Natural killer cell (primary cell): Measurements from ENCODE around the gene SLC6A6. TPM values are rescaled to one million over a fixed set of nuclear protein-coding genes. Genes with fewer than 3 reads are reported as not detected.

Experiments used
- ATAC-seq, 3 donors: fragments of 150-1000 bp in 2 of 3; fragments of 200-7000 bp in 1 of 3; cut with Tn5 transposase; 1 replicate in 1 of 3; 2 replicates in 2 of 3; pipeline ENCODE4 v1.10.0; 2021; ENCODE audit warnings: mild to moderate bottlenecking in 2 of 3, moderate library complexity in 2 of 3
- DNase-seq, 2 donors: peaks; one replicate each; pipeline versions ENCODE4 v3.0.0 to v3.0.0-alpha.2; 2013 to 2021; ENCODE audit warnings: mixed read lengths in 1 of 2
- H3K27ac ChIP-seq: one replicate; pipeline ENCODE4 v1.5.1; 2013; ENCODE audit warnings: mild to moderate bottlenecking, low read length
- H3K27me3 ChIP-seq: one replicate; pipeline ENCODE4 v1.6.1; 2013; ENCODE audit warnings: low read length; ENCODE audit not compliant: control insufficient read depth, insufficient read depth
- H3K36me3 ChIP-seq: one replicate; pipeline ENCODE4 v1.6.1; 2013; ENCODE audit warnings: low read length; ENCODE audit not compliant: control insufficient read depth, insufficient read depth
- H3K4me1 ChIP-seq: one replicate; pipeline ENCODE4 v1.6.1; 2013; ENCODE audit warnings: low read length; ENCODE audit not compliant: control insufficient read depth, insufficient read depth
- H3K4me3 ChIP-seq: one replicate; pipeline ENCODE4 v1.5.1; 2013; ENCODE audit warnings: low read length
- H3K9me3 ChIP-seq: one replicate; pipeline ENCODE4 v1.6.1; 2013; ENCODE audit warnings: low read length; ENCODE audit not compliant: control insufficient read depth, insufficient read depth
- H3K27ac Mint-ChIP-seq, 2 donors: one replicate each; pipeline ENCODE4 v1.8.0; 2022; ENCODE audit warnings: mild to moderate bottlenecking in 2 of 2, mixed read lengths in 2 of 2, moderate library complexity in 1 of 2
- H3K27me3 Mint-ChIP-seq, 2 donors: one replicate each; pipeline ENCODE4 v1.8.0; 2022; ENCODE audit warnings: low read depth in 2 of 2, mixed read lengths in 2 of 2
- H3K36me3 Mint-ChIP-seq: one replicate; pipeline ENCODE4 v1.8.0; 2022; ENCODE audit warnings: mixed read lengths
- H3K4me1 Mint-ChIP-seq, 2 donors: one replicate each; pipeline ENCODE4 v1.8.0; 2022; ENCODE audit warnings: mixed read lengths in 2 of 2
- H3K4me3 Mint-ChIP-seq: one replicate; pipeline ENCODE4 v1.8.0; 2022; ENCODE audit warnings: mild to moderate bottlenecking, moderate library complexity, mixed read lengths
- H3K9me3 Mint-ChIP-seq, 2 donors: one replicate each; pipeline ENCODE4 v1.8.0; 2022; ENCODE audit warnings: mixed read lengths in 2 of 2
- WGBS: methylation state at CpG from one replicate; pipeline ENCODE4 v1.1.7; 2013; ENCODE audit warnings: missing lambda C conversion rate; ENCODE audit not compliant: insufficient coverage; 5-methylcytosine and 5-hydroxymethylcytosine counted together
- intact Hi-C: fragments of 100-400 bp; cut with micrococcal nuclease; formaldehyde crosslinking; loops from one replicate; pipeline ENCODE4 v1.14.2; 2022
- total RNA-seq, 4 donors: library from RNA; stranded (reverse); fragments of 120-200 nt in 1 of 4; gene quantifications; one replicate each; pipeline versions ENCODE4 v1.2.3 to v1.2.4, GENCODE V29; 2013 to 2022
- TF ChIP-seq, protein P1 (sequence below): fragments of 200-600 bp; IDR thresholded peaks from one replicate; pipeline ENCODE4 v1.8.0; 2022; ENCODE audit warnings: antibody characterized with exemption

The SLC6A6 gene
- total RNA-seq, 3 donors from 2014 or later (not counting 1 experiment from before 2014, with no cell fraction given): 43.7 to 55.4 (median 50.1) TPM

DNA sequence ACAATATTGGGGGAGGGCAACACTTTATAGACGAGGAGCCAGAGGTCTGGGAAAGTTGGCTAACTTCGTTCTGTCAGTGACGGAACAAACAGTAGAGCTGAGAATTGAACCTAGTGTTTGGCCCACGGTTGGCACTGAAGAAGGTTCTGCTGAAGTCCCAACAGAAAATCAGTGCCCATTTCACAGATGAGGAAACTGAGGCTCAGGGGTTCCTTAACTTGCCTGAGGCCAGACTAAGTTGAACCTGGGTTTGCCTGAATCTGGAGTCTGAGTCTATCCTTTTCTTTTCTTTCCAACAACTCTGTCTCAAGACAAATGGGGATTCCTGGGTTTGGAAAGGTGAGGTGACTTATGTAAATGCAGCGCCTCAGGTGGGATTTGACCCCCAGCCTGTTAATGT, 55.1 kb downstream of the SLC6A6 start:
- ATAC-seq: no peak
- H3K4me1 ChIP-seq: peaks cover 8% of the 10 kb centered on the region
- no peak overlapping the region for H3K27ac ChIP-seq
- Mint-ChIP-seq H3K4me3 (no peak overlapping the region), H3K4me1 (peaks cover 7 to 10% of the 10 kb centered on the region in 2 donors), H3K9me3 (no peaks in the 10 kb centered on the region), H3K36me3 (no peaks in the 10 kb centered on the region), H3K27me3 (no peaks in the 10 kb centered on the region), H3K27ac (no peak overlapping the region)
- no peak for DNase-seq
- H3K36me3 ChIP-seq: no peaks in the 10 kb centered on the region
- no peaks in the 10 kb centered on the region for H3K27me3 ChIP-seq
- WGBS: 98% methylated on average over 5 of the region's 5 CpGs
- no peak overlapping the region for H3K4me3 ChIP-seq
- TF ChIP-seq, protein P1, sequence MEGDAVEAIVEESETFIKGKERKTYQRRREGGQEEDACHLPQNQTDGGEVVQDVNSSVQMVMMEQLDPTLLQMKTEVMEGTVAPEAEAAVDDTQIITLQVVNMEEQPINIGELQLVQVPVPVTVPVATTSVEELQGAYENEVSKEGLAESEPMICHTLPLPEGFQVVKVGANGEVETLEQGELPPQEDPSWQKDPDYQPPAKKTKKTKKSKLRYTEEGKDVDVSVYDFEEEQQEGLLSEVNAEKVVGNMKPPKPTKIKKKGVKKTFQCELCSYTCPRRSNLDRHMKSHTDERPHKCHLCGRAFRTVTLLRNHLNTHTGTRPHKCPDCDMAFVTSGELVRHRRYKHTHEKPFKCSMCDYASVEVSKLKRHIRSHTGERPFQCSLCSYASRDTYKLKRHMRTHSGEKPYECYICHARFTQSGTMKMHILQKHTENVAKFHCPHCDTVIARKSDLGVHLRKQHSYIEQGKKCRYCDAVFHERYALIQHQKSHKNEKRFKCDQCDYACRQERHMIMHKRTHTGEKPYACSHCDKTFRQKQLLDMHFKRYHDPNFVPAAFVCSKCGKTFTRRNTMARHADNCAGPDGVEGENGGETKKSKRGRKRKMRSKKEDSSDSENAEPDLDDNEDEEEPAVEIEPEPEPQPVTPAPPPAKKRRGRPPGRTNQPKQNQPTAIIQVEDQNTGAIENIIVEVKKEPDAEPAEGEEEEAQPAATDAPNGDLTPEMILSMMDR: no peak
- intact Hi-C loops: no loop called here
- no peaks in the 10 kb centered on the region for H3K9me3 ChIP-seq

DNA sequence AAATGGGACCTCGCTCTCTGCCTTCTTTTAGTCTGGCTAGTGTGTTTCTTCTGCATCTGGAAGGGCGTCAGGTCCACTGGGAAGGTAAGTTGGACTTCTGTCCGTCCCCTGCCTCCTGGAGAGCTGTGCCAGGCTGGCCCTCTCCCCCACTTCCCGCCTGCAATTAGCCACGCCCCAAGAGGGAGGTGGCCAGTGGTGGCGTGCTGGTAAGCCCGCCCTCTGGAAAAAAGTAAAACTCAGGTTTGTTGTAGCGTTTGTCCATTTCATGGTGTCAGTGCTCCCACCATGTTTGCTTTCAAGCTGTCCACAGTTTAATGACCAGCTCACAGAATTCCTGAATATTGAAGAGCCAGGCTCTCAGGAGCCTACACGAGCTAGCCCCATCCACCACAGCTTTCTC, 55.6 kb downstream of the SLC6A6 start:
- no peak overlapping the region for H3K4me3 Mint-ChIP-seq

DNA sequence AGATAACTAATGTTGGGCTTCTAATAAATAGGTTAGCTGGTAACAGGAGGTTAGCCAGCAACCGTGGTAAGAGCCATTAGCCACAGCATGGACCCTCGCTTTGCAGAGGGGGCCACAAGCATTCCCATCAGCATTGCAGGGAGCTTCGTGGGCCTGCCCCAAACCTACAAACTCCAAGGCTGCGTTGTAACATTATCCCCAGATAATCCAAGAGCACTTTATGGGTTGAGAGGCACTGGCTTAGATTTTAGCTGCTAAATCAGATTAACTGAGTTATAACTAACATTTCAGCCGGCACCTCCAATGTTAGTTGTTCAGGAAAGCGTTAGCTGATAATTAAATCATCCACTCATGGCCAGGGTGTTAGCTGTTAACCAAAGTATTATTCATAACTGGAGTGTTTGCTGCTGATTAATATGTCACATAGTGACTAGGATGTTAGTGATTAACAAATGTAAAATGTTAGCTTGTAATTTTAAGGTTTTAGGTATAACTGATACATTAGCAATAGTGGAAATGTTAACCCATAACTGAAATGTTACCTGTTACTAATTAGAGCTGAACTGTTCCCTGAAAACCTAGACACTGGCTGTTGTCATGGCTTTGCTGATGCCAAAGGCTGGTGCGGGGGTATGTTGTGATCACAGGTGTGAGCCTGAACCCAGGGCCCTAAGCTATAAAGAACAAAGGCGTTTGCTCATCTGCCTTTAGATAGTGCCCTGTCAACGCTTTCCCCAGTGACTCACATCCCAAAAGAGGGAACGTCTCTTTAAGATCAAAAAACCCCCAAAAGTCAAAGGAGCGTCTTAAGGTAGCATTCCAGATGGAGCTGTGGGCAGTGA, 56.2 kb downstream of the SLC6A6 start:
- intact Hi-C loops: no loop called here
- Histone ChIP-seq H3K4me3 (no peak overlapping the region), H3K27ac (no peak overlapping the region), H3K27me3 (no peaks in the 10 kb centered on the region), H3K4me1 (peaks cover 8% of the 10 kb centered on the region), H3K36me3 (peaks cover 10% of the 10 kb centered on the region), H3K9me3 (no peaks in the 10 kb centered on the region)
- Mint-ChIP-seq H3K4me3 (no peak overlapping the region), H3K4me1 (peaks cover 7 to 10% of the 10 kb centered on the region in 2 donors), H3K9me3 (no peaks in the 10 kb centered on the region), H3K27ac (peak overlapping the region in 1 of 2 donors; percentile 33), H3K27me3 (no peaks in the 10 kb centered on the region), H3K36me3 (no peaks in the 10 kb centered on the region)
- TF ChIP-seq, protein P1: no peak
- ATAC-seq (no peak), DNase-seq (no peak)
- WGBS: 85% methylated on average over 11 of the region's 11 CpGs

More for the DNA sequence above, 55.6 kb downstream of the SLC6A6 start:
- WGBS: 95% methylated on average over 8 of the region's 9 CpGs
- DNase-seq (no peak), ATAC-seq (no peak)
- Histone ChIP-seq H3K4me3 (no peak overlapping the region), H3K9me3 (no peaks in the 10 kb centered on the region), H3K36me3 (peaks cover 5% of the 10 kb centered on the region), H3K27ac (no peak overlapping the region), H3K27me3 (no peaks in the 10 kb centered on the region), H3K4me1 (peaks cover 8% of the 10 kb centered on the region)
- intact Hi-C loops: no loop called here
- Mint-ChIP-seq H3K27ac (no peak overlapping the region), H3K27me3 (no peaks in the 10 kb centered on the region), H3K4me1 (peaks cover 7 to 10% of the 10 kb centered on the region in 2 donors), H3K9me3 (no peaks in the 10 kb centered on the region), H3K36me3 (no peaks in the 10 kb centered on the region)
- TF ChIP-seq, protein P1: no peak
